Right renal cortex interstitium (tissue), 3 donors: ENCODE data around the gene DEPDC1B. TPM values are rescaled to one million over a fixed set of nuclear protein-coding genes. Genes with fewer than 3 reads are reported as not detected.
"Not testable (repeated sequence)": the region's sequence is repeated elsewhere in the genome, so short reads cannot be mapped to it uniquely, and the experiment has no call there.

Experiments
- DNase-seq, 3 donors: peaks; one replicate each; pipeline ENCODE4 v3.0.0-alpha.2; 2013; ENCODE audit warnings: low read depth in 3 of 3, low spot score in 2 of 3
- polyA plus RNA-seq, 3 donors: library from polyadenylated mRNA; unstranded; fragments of 120-200 nt; gene quantifications; one replicate each; pipeline ENCODE4 v1.2.1, GENCODE V29; 2013; ENCODE audit not compliant: insufficient read length in 3 of 3

DEPDC1B gene
- polyA plus RNA-seq, 3 donors: 26.0 to 31.0 (median 27.1) TPM

DNA sequence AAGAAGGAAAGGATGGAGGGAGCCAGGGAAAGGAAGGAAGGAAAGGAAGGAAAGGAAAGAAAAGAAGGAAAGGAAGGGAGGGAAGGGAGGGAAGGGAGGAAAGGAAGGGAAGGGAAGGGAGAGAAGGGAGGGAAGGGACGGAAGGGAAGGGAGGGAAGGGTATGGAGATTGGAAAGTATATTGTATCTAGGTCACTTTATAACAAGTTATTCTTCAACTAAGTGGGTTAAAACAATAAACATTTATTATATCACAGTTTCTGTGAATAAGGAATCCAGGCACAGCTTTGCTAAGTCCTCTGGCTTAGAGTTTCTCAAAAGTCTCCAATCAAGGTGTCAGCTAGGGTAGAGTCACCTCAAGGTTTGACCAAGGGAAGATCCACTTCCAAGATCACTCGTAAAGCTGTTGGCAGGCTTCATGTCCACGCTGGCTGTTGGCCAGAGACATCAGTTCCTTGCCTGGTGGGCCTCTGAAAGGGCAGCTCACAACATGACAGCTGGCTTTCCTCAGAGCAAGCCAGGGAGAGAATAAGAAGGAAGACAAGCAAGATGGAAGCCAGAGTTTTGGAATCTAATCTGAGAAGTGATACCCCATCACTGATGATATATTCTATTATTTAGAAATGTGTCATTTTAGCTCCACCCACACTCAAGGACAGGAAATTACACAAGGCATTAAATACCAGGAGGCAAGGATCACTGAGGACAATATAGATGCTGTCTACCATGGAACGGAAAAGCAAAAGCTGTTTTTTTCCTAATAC, 105.1 kb downstream of the DEPDC1B start:
- DNase-seq: no peak

DNA sequence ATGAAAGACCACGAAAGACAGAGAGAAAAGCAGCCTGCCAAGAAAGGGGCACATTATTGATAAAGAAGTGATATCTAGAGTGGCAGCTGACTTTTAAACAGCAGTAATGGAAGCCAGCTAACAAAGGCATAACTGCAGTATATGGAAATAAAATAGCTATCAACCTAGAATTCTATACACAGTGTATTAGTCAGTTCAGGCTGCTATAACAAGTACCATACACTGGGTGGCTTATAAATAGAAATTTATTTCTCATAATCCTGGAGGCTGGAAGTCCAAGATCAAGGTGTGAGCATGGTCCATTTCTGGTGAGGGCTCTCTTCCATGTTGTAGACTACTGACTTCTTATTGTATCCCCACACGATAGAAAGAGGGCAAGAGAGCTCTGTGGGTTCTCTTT, 109.8 kb downstream of the DEPDC1B start:
- no peak for DNase-seq

DNA sequence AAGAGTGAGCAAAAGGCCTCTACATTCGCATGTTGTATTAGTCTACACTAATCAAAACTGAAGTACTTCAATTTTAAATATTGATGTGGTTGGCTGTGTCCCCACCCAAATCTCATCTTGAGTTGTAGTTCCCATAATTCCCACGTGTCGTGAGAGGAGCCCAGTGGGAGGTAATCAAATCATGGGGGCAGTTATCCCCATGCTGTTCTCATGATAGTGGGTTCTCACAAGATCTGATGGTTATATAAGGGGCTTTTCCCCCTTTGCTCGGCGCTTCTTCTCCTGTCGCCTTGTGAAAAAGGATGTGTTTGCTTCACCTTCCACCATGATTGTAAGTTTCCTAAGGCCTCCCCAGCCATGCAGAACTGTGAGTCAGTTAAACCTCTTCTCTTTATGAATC, 112.7 kb downstream of the DEPDC1B start:
- DNase-seq: not testable (repeated sequence)

DNA sequence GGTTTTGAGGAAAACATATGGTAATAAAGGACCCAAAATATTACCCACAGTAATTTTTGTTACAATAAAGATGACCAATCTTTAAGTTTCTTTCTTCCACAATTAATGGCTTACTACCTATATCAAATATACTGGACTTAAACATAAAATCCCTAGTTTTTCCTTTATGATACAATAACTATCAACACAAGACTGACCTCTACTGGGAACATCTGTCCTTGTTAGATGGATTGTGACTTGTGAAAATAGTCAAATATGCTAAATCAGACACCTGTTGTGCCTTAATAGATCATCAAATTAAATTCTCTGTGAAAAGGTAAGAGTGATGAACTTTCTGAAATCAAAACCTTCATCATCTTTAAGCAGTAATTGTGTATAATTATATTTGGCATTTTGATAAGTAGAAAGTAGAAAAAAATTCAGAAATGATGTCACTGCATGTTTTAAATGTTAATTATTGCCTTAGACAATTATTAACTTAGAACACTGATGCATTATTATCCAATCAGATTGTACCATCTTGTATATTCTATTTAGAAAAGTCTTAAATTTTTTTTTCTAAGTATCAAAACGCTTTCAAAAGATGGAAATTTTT, 113.6 kb downstream of the DEPDC1B start:
- DNase-seq: no peak

DNA sequence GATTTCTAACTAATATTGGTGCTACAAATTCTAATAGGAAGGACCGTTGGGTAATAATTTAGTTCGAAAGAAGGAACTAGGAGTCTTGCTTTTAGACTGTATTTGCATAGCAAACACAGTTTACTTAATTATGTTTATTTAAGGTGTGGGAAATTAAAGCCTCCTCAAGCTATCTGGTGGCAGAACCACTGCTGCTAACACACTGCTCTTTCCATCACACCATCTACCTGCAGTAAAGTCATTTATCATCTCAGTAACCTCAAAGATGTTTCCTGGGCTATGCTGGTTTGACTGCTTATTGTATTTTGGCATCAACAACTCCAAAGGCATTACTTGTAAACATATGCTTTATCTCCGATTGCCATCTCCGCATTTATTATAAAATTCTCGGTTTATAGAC, 114.3 kb downstream of the DEPDC1B start:
- no peak for DNase-seq

DNA sequence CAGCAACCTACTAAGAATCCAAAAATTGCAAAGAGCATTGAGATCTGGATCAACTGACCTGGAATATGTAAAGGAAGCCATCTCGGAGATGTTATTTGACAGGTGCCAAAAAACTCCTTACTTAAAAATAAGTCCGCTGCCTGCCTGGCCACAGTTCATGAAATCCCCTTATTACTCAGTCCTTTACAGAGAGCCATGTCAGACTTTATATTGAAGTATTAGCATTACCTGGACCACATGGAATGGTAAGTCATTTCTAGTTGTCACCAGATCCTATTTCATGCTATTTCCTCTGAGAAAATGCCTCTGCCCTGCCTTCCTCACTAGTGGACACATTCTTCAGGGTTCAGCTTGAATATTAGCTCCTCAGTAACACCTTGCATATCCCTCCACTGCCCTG, 115.7 kb downstream of the DEPDC1B start:
- no peak for DNase-seq

DNA sequence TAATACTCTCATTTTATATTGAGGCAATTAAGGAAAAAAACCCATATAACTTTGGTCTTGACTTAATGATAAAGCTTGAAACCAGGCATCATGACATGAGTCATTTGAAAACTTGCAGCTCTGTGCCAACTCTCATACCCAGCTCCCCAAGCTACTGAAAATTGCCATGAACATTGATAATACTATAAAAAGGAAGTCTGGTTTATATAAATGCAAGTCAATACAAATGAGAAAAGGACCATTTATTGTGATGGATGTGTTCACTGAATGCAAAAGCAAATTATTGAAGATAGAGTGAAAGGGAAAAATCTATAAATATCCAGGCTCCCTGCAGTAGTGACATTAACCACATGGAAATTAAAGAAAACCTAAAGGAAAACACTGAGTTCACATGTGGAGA, 116.3 kb downstream of the DEPDC1B start:
- no peak for DNase-seq

DNA sequence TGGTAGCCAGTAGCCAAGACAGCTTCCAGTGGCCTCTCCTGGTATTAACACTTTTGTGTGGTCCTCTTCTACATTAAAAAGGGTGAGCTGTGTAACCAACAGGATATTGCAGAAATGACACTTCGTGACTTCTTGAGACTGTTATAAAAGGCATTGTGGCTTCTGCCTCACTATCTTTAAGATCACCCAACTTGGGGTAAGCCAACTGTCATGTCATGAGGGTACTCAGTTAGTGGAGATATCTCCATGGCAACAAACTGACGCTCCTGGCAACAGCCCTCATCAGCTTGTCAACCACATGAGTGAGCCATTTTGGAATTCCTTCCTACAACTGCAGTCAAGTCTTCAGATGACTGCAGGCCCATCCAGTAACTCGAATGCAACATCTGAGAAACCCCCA, 121.7 kb downstream of the DEPDC1B start:
- no peak for DNase-seq

DNA sequence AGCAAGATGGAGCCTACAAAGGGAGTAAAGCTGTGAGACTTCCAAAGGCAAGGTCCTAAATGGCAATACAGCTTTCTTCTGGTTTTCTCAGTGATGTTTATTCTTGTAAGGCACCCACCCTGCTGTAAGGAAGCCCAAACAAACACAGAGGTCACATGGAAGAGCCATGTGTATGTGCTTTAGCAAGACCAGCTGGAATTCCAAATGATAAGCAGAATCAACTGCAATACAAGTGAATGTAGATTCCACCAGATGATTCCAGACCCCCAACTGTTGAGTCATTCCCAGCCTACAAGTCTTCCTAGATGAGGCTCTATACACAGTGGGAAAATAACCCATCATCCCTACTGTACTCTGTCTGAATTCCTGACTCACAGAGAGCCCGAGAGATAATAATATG, 122.8 kb downstream of the DEPDC1B start:
- no peak for DNase-seq

DNA sequence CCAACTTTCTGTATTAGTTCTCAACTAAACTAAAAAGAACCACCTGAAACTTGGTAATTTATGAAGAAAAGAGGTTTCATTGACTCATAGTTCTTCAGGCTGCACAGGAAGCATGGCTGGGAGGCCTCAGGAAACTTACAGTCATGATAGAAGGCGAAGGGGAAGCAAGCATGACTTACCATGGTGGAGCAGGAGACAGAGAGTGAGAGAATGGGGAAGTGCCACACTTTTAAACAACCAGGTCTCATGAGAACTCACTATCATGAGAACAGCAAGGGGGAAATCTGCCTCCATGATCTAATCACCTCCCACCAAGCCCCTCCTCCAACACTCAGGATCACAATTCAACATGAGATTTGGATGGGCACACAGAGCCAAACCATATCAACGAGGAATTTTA, 123.5 kb downstream of the DEPDC1B start:
- no peak for DNase-seq

DNA sequence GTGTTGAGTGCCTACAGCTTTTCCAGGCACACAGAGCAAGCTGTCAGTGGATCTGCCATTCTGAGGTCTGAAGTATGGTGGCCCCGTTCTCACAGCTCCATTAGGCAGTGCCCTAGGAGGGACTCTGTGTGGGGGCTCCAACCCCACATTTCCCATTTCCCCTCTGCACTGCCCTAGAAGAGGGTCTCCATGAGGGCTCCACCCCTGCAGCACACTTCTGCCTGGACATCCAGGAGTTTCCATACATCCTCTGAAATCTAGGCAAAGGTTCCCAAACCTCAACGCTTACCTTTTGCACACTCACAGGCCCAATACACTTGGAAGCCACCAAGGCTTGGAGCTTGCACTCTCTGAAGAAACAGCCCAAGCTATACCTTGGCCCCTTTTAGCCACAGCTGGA, 131.3 kb downstream of the DEPDC1B start:
- DNase-seq: no peak

DNA sequence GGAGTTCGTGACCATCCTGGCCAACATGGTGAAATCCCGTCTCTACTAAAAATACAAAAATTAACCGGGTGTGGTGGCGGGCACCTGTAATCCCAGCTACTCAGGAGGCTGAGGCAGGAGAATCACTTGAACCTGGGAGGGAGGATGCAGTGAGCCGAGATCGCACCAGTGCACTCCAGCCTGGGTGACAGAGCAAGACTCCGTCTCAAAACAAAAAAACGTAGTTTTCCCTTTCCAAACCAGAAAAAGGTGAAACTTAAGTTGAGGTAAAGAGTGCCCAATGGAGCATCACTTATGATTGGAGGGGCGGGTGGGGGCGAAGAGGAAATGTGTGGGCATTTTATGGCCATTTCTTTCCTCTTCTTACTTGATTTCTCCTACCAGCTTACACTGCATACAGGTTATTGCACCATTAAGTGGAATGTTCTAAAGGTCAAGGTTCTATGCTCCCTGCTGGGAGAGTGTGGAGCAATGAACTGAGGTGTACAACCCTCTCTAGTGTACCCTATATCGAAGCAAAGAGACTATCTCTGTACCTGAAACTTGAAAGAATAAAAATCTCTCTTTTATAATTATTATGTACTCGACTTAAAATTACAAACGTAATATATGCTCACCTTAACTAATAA, 136.2 kb downstream of the DEPDC1B start:
- DNase-seq: no peak

DNA sequence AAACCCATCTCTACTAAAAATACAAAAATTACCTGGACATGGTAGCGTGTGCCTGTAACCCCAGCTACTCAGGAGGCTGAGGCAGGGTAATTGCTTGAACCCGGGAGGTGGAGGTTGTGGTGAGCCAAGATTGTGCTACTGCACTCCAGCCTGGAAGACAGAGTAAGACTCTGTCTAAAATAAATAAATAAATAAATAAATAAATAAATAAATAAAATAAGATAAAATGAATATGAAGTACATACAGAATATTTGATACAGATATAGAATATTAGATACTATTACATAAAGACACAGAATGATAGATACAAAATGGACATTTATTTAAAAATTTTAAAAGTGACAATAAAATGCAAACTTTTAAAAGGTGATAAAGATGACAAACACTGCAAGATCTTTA, 146.7 kb downstream of the DEPDC1B start:
- not testable (repeated sequence) for DNase-seq

DNA sequence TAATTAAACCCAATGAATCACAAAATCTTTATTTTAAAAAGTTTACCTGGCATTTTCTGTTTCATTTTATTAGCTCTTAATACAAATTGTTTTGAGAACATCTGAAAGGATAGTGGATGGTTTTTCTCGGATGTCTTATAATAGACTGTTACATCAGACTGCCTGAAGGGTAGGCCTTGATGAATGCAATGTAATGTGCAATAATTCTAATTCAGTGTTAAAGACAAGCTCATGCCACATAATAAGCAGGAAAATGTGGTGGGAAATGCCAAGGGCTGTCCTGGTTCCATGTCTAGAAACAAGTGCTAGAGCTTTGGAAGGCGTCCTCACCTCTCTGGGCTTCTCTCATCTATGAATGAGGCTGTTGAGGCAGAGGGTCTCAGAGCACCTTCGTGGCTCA, 148.1 kb downstream of the DEPDC1B start:
- no peak for DNase-seq

DNA sequence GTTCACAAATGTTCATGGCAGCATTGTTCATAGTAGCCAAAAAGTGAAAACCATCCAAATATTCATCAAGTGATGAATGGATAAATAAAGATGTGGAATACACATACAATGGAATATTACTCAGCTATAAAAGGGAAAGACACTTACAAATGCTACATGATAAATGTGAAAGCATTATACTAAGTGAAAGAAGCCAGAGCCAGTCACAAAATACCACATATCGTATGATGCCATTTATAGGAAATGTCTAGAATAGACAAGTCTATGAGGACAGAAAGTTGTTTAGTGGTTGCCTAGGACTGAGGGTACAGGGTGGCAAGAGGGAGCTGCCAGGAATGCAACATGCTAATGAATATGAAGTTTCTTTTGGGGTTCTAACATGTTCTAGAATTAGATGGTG, 148.7 kb downstream of the DEPDC1B start:
- DNase-seq: no peak

DNA sequence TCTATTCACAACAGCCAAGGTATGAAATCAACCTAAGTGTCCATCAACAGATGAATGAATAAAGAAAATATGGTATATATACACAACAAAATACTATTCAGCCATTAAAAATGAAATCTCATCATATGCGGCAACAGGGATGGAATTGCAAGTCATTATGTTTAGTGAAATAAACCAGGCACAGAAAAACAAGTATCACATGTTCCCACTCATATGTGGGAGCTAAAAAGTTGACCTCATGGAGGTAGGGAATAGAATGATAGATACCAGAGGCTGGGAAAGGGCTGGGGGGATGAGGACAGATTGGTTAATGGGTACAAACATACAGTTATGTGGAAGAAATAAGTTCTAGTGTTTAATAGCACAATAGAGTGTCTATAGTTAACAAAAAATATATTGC, 149.7 kb downstream of the DEPDC1B start:
- DNase-seq: no peak

DNA sequence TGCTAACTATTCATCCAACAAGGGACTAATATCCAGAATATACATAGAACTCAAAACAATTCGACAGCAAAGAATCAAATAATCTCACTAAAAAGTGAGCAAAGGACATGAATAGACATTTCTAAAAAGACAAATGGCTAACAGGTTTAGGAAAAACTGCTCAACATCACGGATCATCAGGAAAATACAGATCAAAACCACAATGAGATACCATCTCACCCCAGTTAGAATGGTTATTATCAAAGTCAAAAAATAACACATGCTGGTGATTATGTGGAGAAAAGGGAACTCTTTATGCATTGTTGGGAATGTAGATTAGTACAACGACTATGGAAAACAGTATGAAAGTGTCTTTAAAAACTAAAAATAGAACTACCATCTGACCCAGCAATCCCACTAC, 150.1 kb downstream of the DEPDC1B start:
- DNase-seq: no peak

Other genes with a start within 250 kb of the DEPDC1B start
- 10 to 100 TPM; 18.6 to 19.6 (median 19.1) TPM for gene ELOVL7, start 144.1 kb upstream of the DEPDC1B start, polyA plus RNA-seq
- gene ERCC8, start 244.9 kb upstream of the DEPDC1B start, polyA plus RNA-seq: 10 to 100 TPM; 21.6 to 24.6 (median 22.7) TPM
- gene NDUFAF2, start 245.0 kb upstream of the DEPDC1B start, polyA plus RNA-seq: 10 to 100 TPM; 32.1 to 35.9 (median 33.3) TPM